IMR-90 (cell line): ENCODE data around the gene MINDY1. TPM values are rescaled to one million over a fixed set of nuclear protein-coding genes. Genes with fewer than 3 reads are reported as not detected.

Experiments used
- ATAC-seq: fragments of 200-7000 bp; cut with Tn5 transposase; 2 replicates; pipeline ENCODE4 v1.9.1; 2020; ENCODE audit warnings: low read depth, mild to moderate bottlenecking, moderate library complexity
- BruUV-seq: library from RNA; stranded (reverse); fragments of 400-500 nt; replicated peaks from 2 replicates; lab custom pipeline; 2021; lab: Mats Ljungman, UMichigan
- CTCF ChIA-PET: fragments of 300-600 bp; formaldehyde crosslinking; extraction: SDS; loops from one replicate; lab custom pipeline; 2021; ENCODE audit warnings: antibody characterized with exemption; lab: Yijun Ruan, JAX
- POLR2A ChIA-PET: fragments of 300-600 bp; sonication (Branson Sonifier 250); formaldehyde crosslinking; loops from one replicate; lab custom pipeline; 2022; ENCODE audit warnings: antibody characterized with exemption; ENCODE audit not compliant: unreplicated experiment; lab: Charles Lee
- DNase-seq: peaks from one replicate; pipeline ENCODE4 v3.0.0; 2013
- H2AFZ ChIP-seq: replicated peaks from 2 replicates; pipeline ENCODE3; 2013; ENCODE audit warnings: low read length, mild to moderate bottlenecking; ENCODE audit not compliant: poor library complexity
- H2AK5ac ChIP-seq: 2 replicates; pipeline ENCODE4 v1.6.1; 2013; ENCODE audit warnings: low read depth, low read length, inconsistent platforms
- H2AK9ac ChIP-seq: replicated peaks from 2 replicates; pipeline ENCODE3; 2013; ENCODE audit warnings: mild to moderate bottlenecking, low read depth, low read length, moderate library complexity; ENCODE audit not compliant: poor library complexity
- H2BK120ac ChIP-seq: 2 replicates; pipeline ENCODE4 v1.6.1; 2013; ENCODE audit warnings: low read depth, low read length, inconsistent platforms
- H2BK15ac ChIP-seq: 3 replicates; pipeline ENCODE4 v1.6.1; 2013; ENCODE audit warnings: low read depth, low read length, inconsistent platforms
- H2BK20ac ChIP-seq: 2 replicates; pipeline ENCODE4 v1.6.1; 2013; ENCODE audit warnings: low read depth, mild to moderate bottlenecking, inconsistent platforms, low read length, moderate library complexity
- H2BK5ac ChIP-seq: 2 replicates; pipeline ENCODE4 v1.6.1; 2013; ENCODE audit warnings: mild to moderate bottlenecking, low read depth, low read length, inconsistent platforms; ENCODE audit not compliant: poor library complexity, severe bottlenecking
- H3K14ac ChIP-seq: replicated peaks from 2 replicates; pipeline ENCODE4 v1.6.1; 2013; ENCODE audit warnings: low read depth, low read length, inconsistent platforms
- H3K18ac ChIP-seq: 2 replicates; pipeline ENCODE4 v1.6.1; 2013; ENCODE audit warnings: low read depth, low read length, control low read depth
- H3K23ac ChIP-seq: 2 replicates; pipeline ENCODE4 v1.6.1; 2013; ENCODE audit warnings: low read depth, low read length, inconsistent platforms
- H3K27ac ChIP-seq: 2 replicates; pipeline ENCODE4 v1.5.1; 2013; ENCODE audit warnings: mild to moderate bottlenecking, control low read depth, low read length; ENCODE audit not compliant: insufficient read depth
- H3K27me3 ChIP-seq: 2 replicates; pipeline ENCODE4 v1.6.1; 2013; ENCODE audit warnings: low read length; ENCODE audit not compliant: control insufficient read depth, insufficient read depth
- H3K36me3 ChIP-seq: 2 replicates; pipeline ENCODE4 v1.6.1; 2013; ENCODE audit warnings: low read length, mixed read lengths; ENCODE audit not compliant: control insufficient read depth, insufficient read depth
- H3K4ac ChIP-seq: 2 replicates; pipeline ENCODE4 v1.6.1; 2013; ENCODE audit warnings: low read depth, low read length, inconsistent platforms
- H3K4me1 ChIP-seq: 2 replicates; pipeline ENCODE4 v1.6.1; 2013; ENCODE audit warnings: low read length, mixed read lengths; ENCODE audit not compliant: control insufficient read depth, insufficient read depth
- H3K4me2 ChIP-seq: 2 replicates; pipeline ENCODE4 v1.6.1; 2013; ENCODE audit warnings: low read depth, mild to moderate bottlenecking, control low read depth, low read length, moderate library complexity
- H3K4me3 ChIP-seq: 2 replicates; pipeline ENCODE4 v1.5.1; 2013; ENCODE audit warnings: low read depth, mild to moderate bottlenecking, control low read depth, low read length, moderate library complexity; ENCODE audit not compliant: insufficient read depth
- H3K56ac ChIP-seq: 2 replicates; pipeline ENCODE4 v1.6.1; 2013; ENCODE audit warnings: low read length, inconsistent platforms; ENCODE audit not compliant: insufficient read depth; ENCODE audit errors: extremely low read depth
- H3K79me1 ChIP-seq, 2 experiments: 2 replicates each; pipeline ENCODE4 v1.6.1; 2013; ENCODE audit warnings: low read length in 2 of 2, inconsistent platforms in 1 of 2, low read depth in 1 of 2
- H3K9ac ChIP-seq: 2 replicates; pipeline ENCODE4 v1.6.1; 2013; ENCODE audit warnings: low read depth, low read length, control low read depth
- H3K9me1 ChIP-seq: 2 replicates; pipeline ENCODE4 v1.6.1; 2013; ENCODE audit warnings: low read length, inconsistent platforms; ENCODE audit not compliant: insufficient read depth
- H3K9me3 ChIP-seq: 2 replicates; pipeline ENCODE4 v1.6.1; 2013; ENCODE audit warnings: low read length; ENCODE audit not compliant: control insufficient read depth, insufficient read depth
- H4K20me1 ChIP-seq: 2 replicates; pipeline ENCODE4 v1.6.1; 2013; ENCODE audit warnings: low read length, inconsistent platforms; ENCODE audit not compliant: insufficient read depth
- H4K5ac ChIP-seq: 2 replicates; pipeline ENCODE4 v1.6.1; 2013; ENCODE audit warnings: mild to moderate bottlenecking, low read depth, low read length, control low read depth
- H4K8ac ChIP-seq, 2 experiments: 2 replicates each; pipeline ENCODE4 v1.6.1; 2013; ENCODE audit warnings: low read depth in 2 of 2, low read length in 2 of 2, control low read depth in 1 of 2, inconsistent platforms in 1 of 2
- H4K91ac ChIP-seq: 2 replicates; pipeline ENCODE4 v1.6.1; 2013; ENCODE audit warnings: low read depth, low read length, inconsistent platforms; ENCODE audit not compliant: insufficient read depth
- MXI1 ChIP-seq: IDR thresholded peaks from 2 replicates; pipeline ENCODE4 v1.6.1; 2012; ENCODE audit warnings: low read depth, mild to moderate bottlenecking, low read length, moderate library complexity, borderline replicate concordance
- RFX5 ChIP-seq: IDR thresholded peaks from 2 replicates; pipeline ENCODE4 v1.8.0; 2012; ENCODE audit warnings: low read depth, mild to moderate bottlenecking, low read length, moderate library complexity
- WGBS, 2 experiments: methylation state at CpG; one replicate each; pipeline versions ENCODE4 v1.1.5 to v1.1.7; 2013; ENCODE audit warnings: missing lambda C conversion rate in 2 of 2; ENCODE audit not compliant: insufficient read length in 1 of 2; ENCODE audit errors: extremely low coverage in 2 of 2; 5-methylcytosine and 5-hydroxymethylcytosine counted together
- dilution Hi-C: fragments of 300-500 bp; cut with HindIII; formaldehyde crosslinking; loops from one replicate; pipeline ENCODE4 v1.14.3; 2018; ENCODE audit warnings: low sequenced_read_pairs; ENCODE audit not compliant: unreplicated experiment
- in situ Hi-C: fragments of 300-500 bp; cut with MboI; formaldehyde crosslinking; loops from 3 replicates; pipeline ENCODE4 v1.14.3; 2019; ENCODE audit warnings: low sequenced_read_pairs, inconsistent platforms, mixed read lengths
- intact Hi-C: fragments of 100-400 bp; cut with micrococcal nuclease; formaldehyde crosslinking; loops from 2 replicates; pipeline ENCODE4 v1.10.0; 2022
- polyA plus RNA-seq, 3 experiments: library from polyadenylated mRNA; depleted of rRNA; stranded (reverse); fragments of >200 nt; gene quantifications; 2 replicates each; pipeline ENCODE4 v1.2.3, GENCODE V29; 2012; ENCODE audit warnings: low replicate concordance in 1 of 3
- total RNA-seq: library from RNA; depleted of rRNA; stranded (reverse); fragments of >200 nt; gene quantifications from 2 replicates; pipeline ENCODE4 v1.2.3, GENCODE V29; 2012

MINDY1 gene
- total and polyA plus RNA-seq, 2 of the 4 experiments (the other 2 are of a cell fraction) = 6.6 to 7.3 TPM

- POLR2A ChIA-PET = interaction anchor here (1.0 to 1.1 kb wide), 2 partner anchors 11 to 42 kb away, joined by 3 to 4 read pairs; partner anchors contain the start of genes CDC42SE1 and MINDY1
- DNase-seq (no peak), ATAC-seq (no peak)
- intact Hi-C loops (no loop called here), in situ Hi-C loops (no loop called here), dilution Hi-C loops (no loop called here)
- no peaks in the 10 kb centered on the region for H3K27me3 ChIP-seq
- H2BK20ac ChIP-seq = no peak overlapping the region
- no peak overlapping the region for H4K5ac ChIP-seq
- H3K4me1 ChIP-seq = peaks cover 8% of the 10 kb centered on the region
- H3K79me1 ChIP-seq = peaks cover 6 to 51% of the 10 kb centered on the region in 2 experiments; a peak in 3 of 4 replicates
- H2BK5ac ChIP-seq = no peak overlapping the region
- H3K4ac ChIP-seq = peak overlapping the region; percentile 82; the same call in 1 of the 2 replicates
- no peaks in the 10 kb centered on the region for H3K9me3 ChIP-seq
- H2AK5ac ChIP-seq = peak overlapping the region; percentile 87
- H4K8ac ChIP-seq = peak overlapping the region; percentile 96 to 99; a peak in 2 of 4 replicates
- H3K14ac ChIP-seq = peak overlapping the region; percentile 4
- H2BK120ac ChIP-seq = no peak overlapping the region
- peak overlapping the region; percentile 65 for H3K4me3 ChIP-seq
- H3K56ac ChIP-seq = no peak overlapping the region
- no peak for TF ChIP-seq RFX5
- TF ChIP-seq MXI1 = no peak
- no peak overlapping the region for H3K18ac ChIP-seq
- H3K23ac ChIP-seq = peak overlapping the region; percentile 93; the same call in 1 of the 2 replicates
- peak overlapping the region; percentile 88 for H3K27ac ChIP-seq
- no CpG with 5 or more reads among the region's 3 CpGs for WGBS, 2 experiments
- H3K4me2 ChIP-seq = peak overlapping the region; percentile 86
- peaks cover 21% of the 10 kb centered on the region for H3K36me3 ChIP-seq
- peak overlapping the region; percentile 95 for H2AFZ ChIP-seq
- no peak overlapping the region; the same call in 1 of the 2 replicates for H4K91ac ChIP-seq
- CTCF ChIA-PET = no interaction called here
- H4K20me1 ChIP-seq = 0 out of 2 replicates have a peak, but pooled peaks cover 8% of the 10 kb centered on the region
- peaks cover 7% of the 10 kb centered on the region; the same call in 1 of the 2 replicates for H3K9me1 ChIP-seq
- BruUV-seq = no TSS peak
- H2BK15ac ChIP-seq = no peak overlapping the region
- H2AK9ac ChIP-seq = peak overlapping the region; percentile 96
- peak overlapping the region; percentile 78 for H3K9ac ChIP-seq
Measured at GRCh38 chr1:151048645-151049032, 41.9 kb upstream of the MINDY1 start.
